HUDEP-2 (cell line): ENCODE data around the gene GRID1.

ENCODE experiments used
- DNase-seq, 76 experiments: peaks; one replicate each; lab custom pipeline; 2025; ENCODE audit not compliant: unreplicated experiment in 76 of 76; lab: John Stamatoyannopoulos, UW

GRID1 gene

DNA sequence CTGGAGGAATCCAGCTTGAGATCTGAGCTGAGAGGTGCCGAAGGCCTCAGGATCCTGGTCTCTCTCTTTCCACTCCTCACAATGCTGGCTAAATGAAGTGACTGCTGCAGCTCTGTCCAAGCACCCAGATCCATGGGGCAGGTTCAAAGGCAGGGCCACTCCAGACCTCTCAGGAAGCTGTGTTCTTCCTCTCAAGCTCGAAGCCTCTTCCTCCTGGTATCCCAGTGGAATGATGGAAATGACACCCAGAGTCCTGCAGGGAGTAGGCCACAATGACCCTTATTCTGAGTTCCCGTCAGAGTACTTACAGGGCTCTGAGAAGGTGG lies 574.1 kb downstream of the GRID1 start:
- no peak for DNase-seq

DNA sequence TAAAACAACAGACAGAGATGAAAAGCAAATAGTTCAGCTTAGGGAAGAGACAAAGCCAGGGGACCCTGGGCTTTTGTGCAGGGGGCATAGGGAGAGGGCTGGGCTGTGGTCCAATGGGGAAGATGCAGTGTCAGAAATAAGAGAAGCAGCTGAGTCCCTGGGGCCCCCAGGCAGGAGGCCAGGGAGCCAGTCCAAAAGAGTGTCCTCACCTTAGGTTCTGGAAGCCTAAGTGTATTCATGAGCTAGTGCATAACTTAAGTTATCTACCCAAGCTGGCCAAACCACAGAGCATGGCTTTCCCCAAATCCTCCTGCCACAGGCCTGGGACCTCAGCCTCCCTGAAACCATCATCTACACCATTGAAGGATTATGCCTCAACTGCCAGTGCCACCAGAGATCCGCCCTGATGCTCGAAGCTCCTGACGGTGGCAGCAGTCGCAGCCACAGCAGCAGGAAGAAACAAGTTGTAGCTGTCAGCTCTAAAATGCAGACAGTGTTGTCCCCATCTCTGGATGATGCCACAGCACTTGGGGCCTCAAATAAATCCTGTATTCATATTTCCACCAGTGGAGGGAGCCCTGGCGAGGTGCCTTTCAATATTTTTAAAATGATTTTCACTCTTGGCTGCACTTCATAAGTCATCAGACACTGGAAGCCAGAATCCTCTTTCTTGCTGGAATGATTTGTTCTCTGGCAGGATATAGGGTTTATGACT lies 574.6 kb downstream of the GRID1 start:
- DNase-seq = peak in 4 of 76 experiments; percentile 0 to 8 (median 6)

DNA sequence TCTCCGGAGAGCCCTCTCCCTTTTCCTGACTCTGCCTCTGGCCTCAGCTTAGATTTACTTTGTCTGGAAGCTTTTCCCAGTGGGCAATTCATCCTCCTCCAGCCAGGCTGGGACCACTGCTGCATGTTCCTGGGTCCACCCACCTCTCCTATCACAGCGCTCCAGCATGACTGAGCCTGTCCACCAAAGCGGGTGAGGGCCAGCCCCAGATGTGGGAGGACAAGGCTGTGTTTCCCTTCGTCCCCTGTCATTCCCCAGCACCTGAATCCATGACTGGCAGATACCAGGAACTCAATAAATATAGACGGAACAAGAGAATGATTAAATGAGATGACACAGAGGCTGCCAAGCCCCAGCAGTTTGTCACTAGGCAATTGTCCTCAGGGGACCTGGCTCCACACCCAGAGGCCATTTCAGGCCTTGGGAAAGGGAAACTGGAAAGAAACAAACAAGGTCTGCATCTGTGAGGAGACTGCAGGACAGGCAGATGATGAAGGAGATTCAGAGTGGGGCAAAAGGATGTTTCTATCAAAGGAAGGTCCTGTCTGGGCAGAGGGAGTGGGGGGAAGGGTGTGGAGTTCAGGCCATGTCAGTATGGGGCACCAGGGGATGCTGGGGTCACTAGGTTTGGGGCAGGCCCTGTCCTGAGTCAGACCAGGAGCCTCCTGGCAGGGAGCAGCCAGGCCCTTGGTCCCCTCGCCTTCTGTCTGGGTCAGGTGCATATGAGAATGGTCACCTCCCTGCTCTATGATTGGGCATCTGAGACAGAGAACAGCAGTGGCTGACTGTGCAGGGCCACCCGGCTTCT lies 576.4 kb downstream of the GRID1 start:
- DNase-seq = no peak

- DNase-seq = no peak
Measured at GRCh38 chr10:85789125-85789524, 577.5 kb downstream of the GRID1 start.

DNA sequence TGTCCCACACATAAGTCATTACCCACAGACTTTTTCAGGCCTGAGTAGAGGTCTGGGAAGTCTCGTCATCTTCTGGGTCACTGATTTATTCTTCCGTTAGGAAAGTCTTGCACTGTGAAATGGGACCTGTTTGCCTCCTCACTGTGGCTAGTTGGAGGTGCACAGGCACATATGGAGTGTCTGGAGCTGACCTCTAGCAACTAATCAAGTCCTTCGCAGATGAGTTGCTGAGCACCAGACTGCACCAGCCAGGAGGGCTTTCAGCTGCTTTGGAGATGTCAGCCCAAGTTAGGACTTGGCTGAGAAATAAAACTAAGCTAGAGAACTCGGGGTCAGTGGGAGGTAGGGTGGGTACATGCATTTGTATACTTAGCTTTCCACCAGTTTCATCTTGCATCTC lies 578.0 kb downstream of the GRID1 start:
- no peak for DNase-seq

DNA sequence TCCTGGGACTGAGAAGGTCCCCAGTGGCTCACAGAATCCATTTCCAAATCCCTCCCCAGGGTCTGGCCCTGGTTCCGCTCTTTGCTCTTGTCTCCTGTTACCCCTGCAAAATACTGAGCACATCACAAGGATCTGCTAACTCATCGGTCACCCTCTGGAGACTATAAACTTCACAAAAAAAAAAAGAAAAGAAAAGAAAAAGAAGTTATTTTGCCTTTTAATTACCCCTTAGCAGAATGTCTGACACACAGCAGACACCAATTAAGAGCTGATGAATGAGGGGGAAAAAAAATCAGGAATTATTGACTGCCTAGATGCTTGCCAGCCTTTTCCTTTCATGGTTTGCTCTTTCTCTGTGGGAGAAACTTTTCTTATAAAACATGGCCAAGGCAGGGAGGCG lies 578.7 kb downstream of the GRID1 start:
- no peak for DNase-seq

- no peak for DNase-seq
Measured at GRCh38 chr10:85787393-85787792, 579.2 kb downstream of the GRID1 start.

DNA sequence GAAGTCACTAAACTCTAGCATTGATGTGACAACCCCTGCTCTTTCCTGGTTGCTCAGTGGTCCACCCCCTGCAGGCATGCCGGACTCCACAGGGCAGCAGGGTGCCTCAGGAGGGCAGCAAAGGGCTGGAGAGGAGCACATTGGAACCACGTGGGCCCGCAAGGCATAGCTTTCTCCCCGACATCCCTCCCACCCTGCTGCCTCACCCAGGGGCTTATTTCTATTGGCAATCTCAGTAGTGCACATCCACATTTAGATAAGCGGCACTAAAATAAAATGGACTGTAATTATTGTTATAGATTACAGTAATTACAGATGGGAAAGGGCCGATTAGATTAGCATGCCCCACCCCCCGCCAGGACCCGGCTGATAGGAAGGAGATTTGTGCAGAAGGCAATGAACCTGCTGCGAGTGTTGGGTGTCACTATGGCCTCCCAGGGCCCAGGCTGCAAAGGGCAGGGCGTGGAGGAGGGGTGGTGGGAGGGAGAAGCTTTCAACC lies 580.1 kb downstream of the GRID1 start:
- peak in 20 of 76 experiments; percentile 1 to 29 (median 10) for DNase-seq

- DNase-seq = no peak
Measured at GRCh38 chr10:85784792-85785191, 581.8 kb downstream of the GRID1 start.

- no peak for DNase-seq
Measured at GRCh38 chr10:85781404-85781803, 585.2 kb downstream of the GRID1 start.

- DNase-seq = no peak
Measured at GRCh38 chr10:85778074-85778473, 588.5 kb downstream of the GRID1 start.

GRCh38 chr10:85767891-85768290 lies 598.7 kb downstream of the GRID1 start:
- no peak for DNase-seq

DNA sequence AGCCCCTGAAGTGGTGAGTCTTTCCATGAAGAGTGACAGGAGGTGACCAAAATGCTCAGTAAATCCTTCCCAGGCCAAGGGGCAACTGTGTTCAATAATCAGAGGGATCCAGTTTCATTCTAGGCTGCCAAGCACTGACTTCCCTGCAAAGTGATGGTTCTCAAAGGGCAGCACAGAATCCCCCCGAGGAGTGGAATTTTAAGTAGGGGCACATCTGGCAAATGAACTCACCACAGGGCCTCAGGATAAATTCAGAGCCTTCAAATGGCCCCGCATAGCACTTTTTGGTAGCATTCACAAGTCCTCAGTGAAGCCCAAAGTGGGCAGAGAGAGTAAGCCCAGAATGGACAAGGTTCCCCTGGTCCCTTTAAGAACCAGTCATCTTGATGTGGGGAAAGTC lies 602.5 kb downstream of the GRID1 start:
- no peak for DNase-seq

DNA sequence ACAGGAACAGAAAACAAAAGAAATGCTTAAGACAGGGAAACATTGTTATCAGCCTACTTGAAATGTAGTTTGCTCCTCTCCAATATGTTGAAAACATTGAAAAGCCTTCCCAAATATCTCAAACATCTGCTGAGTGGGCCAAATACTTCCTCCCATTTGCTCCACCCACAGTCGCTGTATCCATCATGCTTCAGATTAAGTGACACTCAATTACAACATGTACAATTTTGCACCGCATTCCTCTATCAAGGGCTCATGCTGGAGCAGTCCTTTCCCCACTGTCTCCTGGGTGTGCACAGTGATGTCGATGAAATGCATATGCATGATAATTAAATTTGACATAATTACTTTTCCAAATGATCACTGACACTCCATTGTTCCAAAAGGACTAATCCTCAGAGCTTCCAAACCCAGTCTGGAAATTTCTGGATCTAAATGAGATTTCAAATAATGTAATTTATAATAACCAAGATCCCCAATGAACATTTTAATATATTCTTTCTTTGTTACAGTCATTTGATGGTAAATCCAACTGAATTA lies 604.6 kb downstream of the GRID1 start:
- DNase-seq = no peak

- DNase-seq = no peak
Measured at GRCh38 chr10:85741626-85742300, 624.8 kb downstream of the GRID1 start.

- DNase-seq = no peak
Measured at GRCh38 chr10:85735997-85736396, 630.6 kb downstream of the GRID1 start.

DNA sequence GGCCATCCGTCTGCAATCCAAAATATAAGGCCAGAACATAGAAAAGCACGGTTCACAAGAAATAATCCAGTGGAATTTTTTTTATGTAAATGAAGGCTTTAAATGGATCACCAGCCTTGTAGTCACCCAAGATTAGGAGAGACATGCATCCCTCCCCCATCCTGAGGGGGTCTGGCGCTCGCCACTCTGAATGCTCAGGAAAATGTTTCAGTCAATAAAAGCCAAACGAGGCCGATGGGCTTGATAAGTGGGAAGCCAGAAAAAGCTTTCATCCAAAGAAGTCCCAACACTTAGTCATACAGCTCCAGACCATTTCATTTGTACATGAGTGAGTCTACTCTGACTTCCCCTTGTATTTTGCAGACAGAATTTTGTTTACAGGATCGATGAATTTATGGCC lies 631.8 kb downstream of the GRID1 start:
- no peak for DNase-seq

GRCh38 chr10:85724215-85724614 lies 642.4 kb downstream of the GRID1 start:
- no peak for DNase-seq

GRCh38 chr10:85720931-85721590 lies 645.5 kb downstream of the GRID1 start:
- DNase-seq = no peak

GRCh38 chr10:85719408-85719807 lies 647.2 kb downstream of the GRID1 start:
- DNase-seq = no peak

GRCh38 chr10:85713885-85714284 lies 652.7 kb downstream of the GRID1 start:
- DNase-seq = no peak
